Astrocyte (in vitro differentiated cells and primary cell): ENCODE results near the gene SCPEP1.

Experiments used
- CTCF ChIP-seq: IDR thresholded peaks from 2 replicates; pipeline ENCODE4 v1.5.1; 2011; ENCODE audit warnings: low read depth, mild to moderate bottlenecking, inconsistent platforms, low read length, moderate library complexity; ENCODE audit not compliant: insufficient read depth
- EZH2 ChIP-seq: IDR thresholded peaks from 2 replicates; pipeline ENCODE4 v1.6.1; 2012; ENCODE audit warnings: mild to moderate bottlenecking, low read length, inconsistent platforms; ENCODE audit not compliant: insufficient read depth

GRCh38 chr17:56966338-56966737 lies 11.6 kb upstream of the SCPEP1 start:
- no peak for TF ChIP-seq CTCF
- TF ChIP-seq EZH2 = no peak
